GM18526 (cell line): ENCODE results near the gene OR4D2.

Experiments used
- POLR2A ChIP-seq: IDR thresholded peaks from 3 replicates; pipeline ENCODE4 v1.6.1; 2011; ENCODE audit not compliant: insufficient read length; ENCODE audit errors: extremely low read depth

The OR4D2 gene

DNA sequence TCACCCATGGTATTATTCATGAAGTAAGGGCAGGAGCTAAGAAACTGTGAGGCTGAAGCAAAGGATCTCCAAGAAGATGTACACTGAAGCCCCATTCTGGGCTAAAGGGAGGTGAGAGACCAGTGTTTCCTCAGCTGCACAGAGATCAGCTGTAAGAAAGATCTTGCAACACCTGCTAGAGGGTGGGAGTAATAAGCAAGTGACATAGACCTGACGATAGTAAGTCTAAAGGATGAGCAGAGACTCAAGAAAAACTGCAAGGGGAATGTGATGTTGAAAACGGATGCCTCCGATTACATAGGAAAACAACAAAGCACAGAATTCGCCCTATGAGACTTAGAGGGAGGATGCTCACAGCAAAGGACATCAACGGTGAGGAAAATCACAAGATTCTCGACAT lies at the start of gene OR4D2:
Gene OR4D2, plus strand, starts transcription at position 301 of the 400 bp plus-strand sequence. CDS start 2,674 bp downstream, outside the sequence.
- no peak for TF ChIP-seq POLR2A

DNA sequence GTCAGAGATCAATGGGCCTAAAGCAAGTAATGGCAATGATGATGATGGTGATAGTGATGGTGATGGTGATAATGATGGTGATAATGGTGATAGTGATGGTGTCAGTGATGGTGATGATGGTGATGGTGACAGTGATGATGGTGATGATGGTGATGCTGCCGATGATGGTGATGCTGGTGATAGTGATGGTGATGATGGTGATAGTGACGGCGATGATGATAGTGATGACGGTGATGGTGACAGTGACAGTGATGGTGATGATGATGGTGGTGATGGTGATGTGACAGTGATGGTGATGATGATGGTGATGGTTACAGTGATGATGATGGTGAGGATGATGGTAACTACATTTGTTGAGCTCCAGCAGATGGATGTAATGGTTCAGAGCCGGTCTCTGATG lies 49.4 kb upstream of the OR4D2 start:
- no peak for TF ChIP-seq POLR2A

DNA sequence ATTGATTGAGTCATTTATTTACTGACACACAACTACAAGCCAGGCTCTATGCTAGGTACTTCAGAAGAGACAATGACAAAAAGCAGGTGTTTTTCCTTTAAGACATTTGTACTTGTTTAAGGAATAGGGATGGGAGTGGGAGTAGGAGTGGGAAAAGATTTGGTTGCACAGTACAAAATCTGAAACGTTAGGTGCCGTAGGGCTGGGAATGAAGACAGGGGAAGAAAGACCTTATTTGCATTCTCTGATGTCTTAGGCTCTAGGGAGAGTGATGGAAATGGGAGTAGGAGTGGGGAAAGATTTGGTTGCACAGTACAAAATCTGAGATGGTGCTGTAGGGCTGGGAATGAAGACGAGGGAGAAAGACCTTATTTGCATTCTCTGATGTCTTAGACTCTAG lies 47.3 kb upstream of the OR4D2 start:
- no peak for TF ChIP-seq POLR2A

DNA sequence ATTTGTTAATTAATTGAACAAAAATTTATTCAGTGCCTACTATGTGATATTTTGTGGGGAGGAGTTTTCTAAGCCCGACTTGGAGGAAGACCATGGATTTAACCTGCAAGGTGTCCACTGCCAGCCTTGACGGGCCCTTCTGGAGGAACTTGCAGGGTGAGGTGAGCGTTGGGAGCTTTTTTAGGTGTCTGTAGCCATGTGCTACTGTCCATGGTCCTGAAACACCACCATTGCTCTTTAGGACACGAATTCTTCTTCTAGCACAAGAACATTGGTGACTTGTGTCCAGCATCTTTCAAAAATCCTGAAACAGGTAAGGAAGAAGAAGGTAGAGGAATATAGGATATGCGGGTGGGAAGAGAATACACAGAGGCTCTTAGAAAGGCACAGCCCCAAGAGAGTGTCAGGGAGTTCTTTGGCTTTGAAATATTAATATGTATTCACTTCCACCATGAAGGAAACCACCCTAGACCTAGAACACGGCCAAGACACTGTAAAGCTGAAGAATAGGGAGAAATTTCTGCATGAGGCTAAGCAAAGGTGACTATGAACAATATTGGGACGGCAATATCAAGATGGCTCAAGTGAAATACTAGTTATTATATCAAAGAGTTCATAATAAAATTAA lies 46.5 kb upstream of the OR4D2 start:
- no peak for TF ChIP-seq POLR2A

DNA sequence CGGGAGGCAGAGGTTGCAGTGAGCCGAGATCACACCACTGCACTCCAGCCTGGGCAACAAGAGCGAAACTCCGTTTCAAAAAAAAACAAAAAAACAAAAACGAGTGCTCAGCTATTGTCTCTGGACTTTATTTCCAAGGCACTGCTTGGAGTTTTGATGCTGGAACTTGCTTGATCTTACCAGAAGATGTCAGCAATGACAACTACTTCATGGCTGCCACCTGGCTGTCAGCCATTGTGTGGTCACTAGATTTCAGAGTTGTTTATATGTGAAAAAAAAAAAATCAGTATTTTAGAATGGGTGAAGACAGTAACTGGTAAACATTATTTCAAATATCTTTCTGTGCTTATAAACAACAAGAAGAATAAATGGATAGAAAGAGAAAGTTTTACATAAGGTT lies 44.9 kb upstream of the OR4D2 start:
- no peak for TF ChIP-seq POLR2A

DNA sequence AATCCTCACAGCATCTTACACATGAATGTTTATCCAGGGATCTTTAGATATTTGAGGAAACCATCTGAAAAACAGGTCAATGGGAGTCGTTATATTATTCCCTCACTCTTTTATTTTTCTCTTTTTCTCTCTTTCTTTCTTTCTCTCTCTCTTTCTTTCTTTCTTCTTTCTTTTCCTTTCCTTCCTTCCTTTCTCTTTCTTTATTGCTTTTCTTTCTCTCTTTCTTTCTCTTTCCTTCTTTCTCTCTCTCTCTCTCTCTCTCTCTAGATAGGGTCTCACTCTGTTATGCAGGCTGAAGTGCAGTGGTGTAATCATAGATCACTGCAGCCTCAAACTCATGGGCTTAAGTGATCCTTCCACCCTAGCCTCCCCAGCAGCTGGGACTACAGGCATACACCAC lies 38.9 kb upstream of the OR4D2 start:
- TF ChIP-seq POLR2A: no peak

DNA sequence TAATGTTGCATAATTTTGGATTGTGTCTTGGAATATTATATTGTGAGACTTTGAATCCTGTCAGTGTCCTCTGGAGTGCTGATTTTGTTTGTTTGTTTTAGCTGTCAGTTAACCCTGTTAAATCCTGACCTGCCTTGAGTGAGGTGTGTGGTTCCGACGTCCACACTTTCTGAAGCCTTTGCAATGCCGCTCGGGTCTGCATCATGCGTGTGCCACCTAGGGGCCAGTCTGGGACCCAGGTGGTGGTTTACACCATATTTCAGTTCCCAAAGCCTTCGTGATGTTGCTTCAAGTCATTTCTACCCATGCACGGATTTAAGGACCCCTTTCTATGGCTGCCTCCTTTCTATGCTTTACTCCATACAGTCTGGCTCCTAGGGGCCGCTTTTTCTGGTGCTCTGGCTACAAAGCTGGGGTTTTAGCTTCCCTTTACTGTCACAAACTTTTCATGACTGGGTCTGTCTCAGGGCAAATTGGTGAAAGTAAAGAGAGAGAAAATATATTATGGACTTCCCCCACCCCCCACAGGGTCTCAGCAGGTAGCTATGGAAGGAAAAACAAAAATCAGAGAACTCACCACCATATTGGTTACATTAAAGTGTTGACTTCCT lies 30.0 kb upstream of the OR4D2 start:
- TF ChIP-seq POLR2A: no peak

DNA sequence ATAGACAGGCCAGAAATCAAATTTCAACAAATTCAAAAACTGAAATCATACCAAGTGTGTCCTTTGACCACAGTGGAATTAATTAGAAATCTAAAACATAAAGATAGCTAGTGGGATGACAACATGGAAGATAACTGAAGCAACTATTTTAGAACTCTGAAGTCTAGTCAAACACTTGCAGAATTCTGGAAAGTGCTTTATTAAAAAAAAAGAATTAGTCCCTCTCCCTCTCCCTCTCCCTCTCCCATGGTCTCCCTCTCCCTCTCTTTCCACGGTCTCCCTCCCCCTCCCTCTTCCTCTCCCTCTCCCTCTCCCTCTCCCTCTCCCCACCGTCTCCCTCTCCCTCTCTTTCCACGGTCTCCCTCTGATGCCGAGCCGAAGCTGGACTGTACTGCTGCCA lies 25.3 kb upstream of the OR4D2 start:
- no peak for TF ChIP-seq POLR2A

DNA sequence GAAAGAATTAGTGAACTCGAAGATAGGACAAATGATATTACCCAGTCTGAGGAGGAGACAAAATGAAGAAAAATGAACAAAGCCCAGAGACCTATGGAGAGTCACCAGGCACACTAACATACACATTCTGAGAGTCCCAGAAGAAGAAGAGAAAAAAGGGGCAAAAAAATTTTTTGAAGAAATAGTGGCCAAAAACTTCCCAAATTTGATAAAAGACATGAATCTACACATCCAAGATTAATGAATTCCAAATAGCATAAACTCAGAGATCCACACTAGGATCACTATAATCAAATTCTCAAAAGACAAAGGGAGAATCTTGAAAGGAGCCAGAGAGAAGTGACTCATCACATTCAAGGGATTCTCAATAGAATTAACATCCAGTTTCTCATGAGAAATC lies 22.0 kb upstream of the OR4D2 start:
- TF ChIP-seq POLR2A: no peak

DNA sequence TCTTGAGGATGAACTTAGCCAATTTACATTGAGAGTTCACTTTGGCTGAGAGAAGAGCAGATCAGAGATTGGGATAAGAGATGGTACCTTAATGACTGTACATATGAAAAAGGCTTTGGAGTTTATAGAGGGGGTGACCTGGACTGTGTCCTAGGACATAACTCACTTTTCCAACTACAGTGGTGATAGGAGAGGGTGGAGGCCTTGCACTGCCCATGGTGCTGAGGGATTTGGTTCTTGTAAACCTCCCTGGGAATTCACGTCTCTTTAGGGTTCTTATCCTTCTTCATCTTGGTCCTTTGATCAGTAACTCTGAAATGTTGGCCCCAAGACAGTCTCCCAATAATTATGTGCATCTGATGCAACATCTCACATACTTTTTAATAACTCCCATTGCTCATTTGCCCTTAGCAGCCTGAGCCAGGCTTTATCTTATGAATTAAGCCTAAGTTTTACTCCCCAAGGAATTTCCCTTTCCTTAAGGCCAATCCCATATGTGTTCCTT lies 18.8 kb upstream of the OR4D2 start, which contains the start of gene OR4D1:
Gene OR4D1, plus strand, starts transcription at position 455 of the 505 bp plus-strand sequence. CDS start 6,770 bp downstream, outside the sequence.
- no peak for TF ChIP-seq POLR2A

DNA sequence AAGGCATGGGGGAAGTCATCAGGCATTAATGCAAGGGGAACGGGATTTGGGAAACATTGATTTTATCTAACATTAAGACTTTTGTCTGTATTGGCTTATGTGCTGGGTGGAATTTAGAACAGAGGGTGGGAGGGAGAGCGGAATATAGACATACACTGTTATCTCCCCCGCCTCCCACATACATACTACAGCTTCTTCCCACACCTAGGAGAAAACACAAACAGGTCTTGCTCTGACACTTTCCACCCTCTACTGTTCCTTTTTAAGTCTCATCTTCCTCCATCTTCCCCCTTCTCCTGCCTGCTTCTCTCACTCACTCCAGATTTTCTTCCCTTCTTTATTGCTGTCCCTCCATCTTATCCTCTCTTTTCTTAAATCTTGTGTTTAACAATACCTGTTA lies 18.2 kb upstream of the OR4D2 start:
- TF ChIP-seq POLR2A: no peak

DNA sequence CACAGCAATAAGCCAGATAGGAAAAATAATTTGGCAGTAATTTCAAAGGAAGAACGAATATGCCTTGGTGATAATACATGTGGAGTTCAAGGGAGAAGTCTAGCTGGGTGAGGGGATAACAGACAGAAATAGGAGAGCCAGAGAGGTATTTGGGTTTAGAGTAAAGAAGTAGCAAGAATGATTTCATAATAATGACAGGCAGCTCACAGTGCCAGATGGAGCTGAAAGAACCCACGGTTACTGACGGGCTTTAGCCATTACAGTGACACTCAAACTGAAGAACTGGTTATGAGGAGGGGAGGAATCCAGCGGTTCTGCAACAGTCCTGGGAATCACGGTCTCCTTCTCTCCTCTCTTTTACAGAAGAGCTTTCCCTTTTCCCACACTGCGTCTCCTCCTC lies 16.4 kb upstream of the OR4D2 start:
- TF ChIP-seq POLR2A: no peak

DNA sequence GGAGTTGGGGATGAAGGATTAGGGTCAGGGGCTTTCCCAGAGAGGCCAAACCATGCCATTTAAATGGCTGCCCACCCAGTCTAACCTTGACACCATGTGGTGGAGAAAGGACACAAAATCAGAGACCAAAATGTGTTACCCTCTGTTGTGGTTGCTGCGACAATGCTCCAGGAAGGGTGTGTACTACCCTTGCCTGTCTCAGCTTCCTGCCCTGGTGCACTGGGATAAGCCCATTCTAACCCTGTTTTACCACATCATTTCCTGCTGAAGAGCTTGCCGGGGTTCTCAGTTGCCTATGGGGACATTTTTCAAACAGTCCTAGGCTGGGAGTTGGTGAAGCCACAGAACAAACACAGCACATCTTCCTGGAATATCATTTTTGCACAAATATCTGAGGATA lies 13.7 kb upstream of the OR4D2 start:
- no peak for TF ChIP-seq POLR2A

DNA sequence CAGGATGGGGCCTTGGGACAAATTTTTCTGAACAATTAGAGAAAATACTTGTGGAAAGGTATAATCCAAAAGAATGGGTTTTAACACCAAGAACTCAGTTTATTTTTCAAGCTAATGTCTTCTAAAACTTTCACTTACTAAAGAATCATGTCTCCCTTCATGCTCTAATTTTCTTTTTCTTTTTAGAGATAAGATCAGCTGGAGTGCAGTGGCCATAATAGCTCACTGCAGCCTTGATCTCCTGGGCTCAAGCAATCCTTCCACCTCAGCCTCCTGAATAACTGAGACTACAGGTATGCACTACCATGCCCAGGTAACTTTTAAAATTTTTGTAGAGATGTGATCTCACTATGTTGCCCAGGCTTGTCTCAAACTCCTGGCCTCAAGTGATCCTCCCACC lies 13.1 kb upstream of the OR4D2 start:
- no peak for TF ChIP-seq POLR2A

DNA sequence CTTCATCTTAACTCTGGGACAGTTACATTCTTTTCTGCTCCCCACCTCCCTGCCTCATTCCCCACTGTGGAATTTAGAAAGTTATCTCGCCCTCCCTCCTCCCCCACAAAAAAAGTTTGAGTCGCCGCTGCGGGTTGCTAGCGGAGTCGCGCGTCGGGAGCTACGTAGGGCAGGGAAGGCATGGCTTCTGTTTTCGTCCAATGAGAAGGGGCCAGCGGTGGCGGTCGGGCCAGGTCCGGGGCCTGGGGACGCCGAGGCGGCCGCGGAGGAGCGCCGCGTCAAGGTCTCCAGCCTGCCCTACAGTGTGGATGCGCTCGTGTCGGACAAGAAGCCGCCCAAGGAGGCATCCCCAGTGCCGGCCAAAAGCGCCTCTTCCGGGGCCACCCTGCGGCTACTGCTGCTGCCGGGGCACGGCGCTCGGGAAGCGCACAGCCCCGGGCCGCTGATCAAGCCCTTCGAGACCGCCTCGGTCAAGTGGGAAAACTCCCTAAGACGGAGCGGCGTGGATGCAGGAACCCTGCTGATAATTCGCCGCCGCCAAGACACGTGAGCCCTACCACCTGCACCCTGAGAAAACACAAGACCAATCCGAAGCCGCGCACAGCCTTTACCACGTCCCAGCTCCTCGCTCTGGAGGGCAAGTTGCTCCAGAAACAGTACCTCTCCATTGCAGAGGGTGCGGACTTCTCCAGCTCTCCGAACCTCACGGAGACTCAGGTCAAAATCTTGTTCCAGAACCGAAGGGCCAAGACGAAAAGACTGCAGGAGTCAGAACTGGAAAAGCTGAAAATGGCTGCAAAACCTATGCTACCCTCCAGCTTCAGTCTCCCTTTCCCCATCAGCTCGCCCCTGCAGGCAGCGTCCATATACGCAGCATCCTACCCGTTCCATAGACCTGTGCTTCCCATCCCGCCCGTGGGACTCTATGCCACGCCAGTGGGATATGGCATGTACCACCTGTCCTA lies 9.7 kb upstream of the OR4D2 start:
- no peak for TF ChIP-seq POLR2A

DNA sequence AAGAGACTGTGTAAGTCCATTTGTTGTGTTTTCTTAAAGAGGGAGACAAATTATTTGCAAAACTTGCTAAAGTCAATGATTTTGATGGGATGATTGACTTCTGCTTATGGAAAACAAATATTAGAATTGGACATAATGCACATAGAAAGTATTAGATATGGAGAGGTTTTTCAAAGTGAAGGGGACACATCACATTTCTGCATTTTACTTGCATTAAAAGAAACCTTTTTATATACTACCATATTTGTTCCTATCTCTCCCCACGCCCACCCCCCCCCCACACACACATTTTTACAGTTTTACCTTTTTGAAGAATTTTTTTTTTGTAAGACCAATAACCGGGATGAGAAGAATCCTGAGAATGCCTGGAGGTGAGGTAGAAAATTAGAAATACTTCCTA lies 8.6 kb upstream of the OR4D2 start:
- TF ChIP-seq POLR2A: no peak
